ENCODE results near the gene EGR1. TPM values are rescaled to one million over a fixed set of nuclear protein-coding genes. Genes with fewer than 3 reads are reported as not detected.

The EGR1 gene
- total RNA-seq, 2 experiments from 2014 or later = 0.13 to 1.1 TPM

Small RNAs within 50 kb of the gene (small RNA-seq; reads per million reads assigned to genes)
- gene AC113403.1 = not detected

Other genes starting within 250 kb of the EGR1 start
- gene GFRA3, start 190.9 kb upstream of the EGR1 start, total RNA-seq (2014; rRNA removed; shearing (Covaris generic)) = 0.08 TPM in 1 of 2 replicates, not detected in the other
- gene GFRA3, start 190.9 kb upstream of the EGR1 start, total RNA-seq (2022) = not detected in 2 replicates
- 19.2 and 21.8 TPM in 2 replicates for gene CDC25C, start 133.7 kb upstream of the EGR1 start, total RNA-seq (2014; rRNA removed; shearing (Covaris generic))
- gene CDC25C, start 133.7 kb upstream of the EGR1 start, total RNA-seq (2022) = 21.1 and 26.9 TPM in 2 replicates
- 38.4 and 42.3 TPM in 2 replicates for gene FAM53C, start 127.2 kb upstream of the EGR1 start, total RNA-seq (2014; rRNA removed; shearing (Covaris generic))
- gene FAM53C, start 127.2 kb upstream of the EGR1 start, total RNA-seq (2022) = 46.5 and 47.8 TPM in 2 replicates
- gene KDM3B, start 112.8 kb upstream of the EGR1 start, total RNA-seq (2014; rRNA removed; shearing (Covaris generic)) = 51.1 and 57.1 TPM in 2 replicates
- 63.6 and 64.8 TPM in 2 replicates for gene KDM3B, start 112.8 kb upstream of the EGR1 start, total RNA-seq (2022)
- gene REEP2, start 26.4 kb upstream of the EGR1 start, total RNA-seq (2014; rRNA removed; shearing (Covaris generic)) = 3.9 and 5.4 TPM in 2 replicates
- 5.1 and 6.5 TPM in 2 replicates for gene REEP2, start 26.4 kb upstream of the EGR1 start, total RNA-seq (2022)
- 66.7 and 76.0 TPM in 2 replicates for gene ETF1, start 77.8 kb downstream of the EGR1 start, total RNA-seq (2014; rRNA removed; shearing (Covaris generic))
- 116 and 123 TPM in 2 replicates for gene ETF1, start 77.8 kb downstream of the EGR1 start, total RNA-seq (2022)
- 290 and 326 TPM in 2 replicates for gene HSPA9, start 109.9 kb downstream of the EGR1 start, total RNA-seq (2014; rRNA removed; shearing (Covaris generic))
- 314 and 362 TPM in 2 replicates for gene HSPA9, start 109.9 kb downstream of the EGR1 start, total RNA-seq (2022)

Data from OCI-LY7 (cell line).